Kidney tubule cell (primary cell): ENCODE results near the gene SELENOV.

ENCODE experiments used
- DNase-seq: peaks from one replicate; pipeline ENCODE4 v3.0.0-alpha.2; 2018; ENCODE audit warnings: low spot score

SELENOV gene

DNA sequence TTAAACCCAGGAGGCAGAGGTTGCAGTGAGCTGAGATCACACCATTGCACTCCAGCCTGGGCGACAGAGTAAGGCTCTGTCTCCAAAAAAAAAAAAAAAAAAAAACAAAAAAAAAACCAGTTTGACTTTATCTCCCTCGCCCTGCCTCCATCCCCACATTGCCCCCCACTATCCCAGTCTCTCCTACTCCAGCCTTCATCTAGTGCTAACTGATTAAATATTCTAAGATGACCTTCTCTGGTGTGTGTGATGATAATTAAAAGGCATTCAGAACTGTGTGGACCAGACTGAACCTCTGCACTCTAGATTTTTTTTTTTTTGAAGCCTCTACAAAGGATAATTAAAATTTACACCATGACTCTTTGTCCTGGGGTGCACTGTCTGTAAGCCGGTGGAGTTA, 22.2 kb upstream of the SELENOV start:
- DNase-seq: no peak

DNA sequence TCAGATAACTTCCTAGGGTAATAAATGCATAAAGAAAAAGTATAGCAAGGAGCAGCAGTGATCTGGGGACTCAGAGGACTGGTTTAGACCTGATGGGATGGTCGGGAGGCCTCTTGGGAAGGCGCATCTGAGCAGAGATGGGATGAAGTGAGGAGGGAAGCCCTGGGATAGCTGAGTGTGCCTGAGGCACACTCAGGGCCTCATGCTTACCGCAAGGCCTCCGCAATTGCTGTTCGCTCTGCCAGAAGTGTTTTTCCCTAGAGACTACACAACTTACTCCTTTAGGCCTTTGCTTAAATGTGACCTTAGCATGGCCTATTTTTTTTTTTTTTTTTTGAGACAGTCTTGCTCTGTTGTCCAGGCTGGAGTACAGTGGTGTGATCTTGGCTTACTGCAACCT, 20.3 kb upstream of the SELENOV start:
- no peak for DNase-seq

DNA sequence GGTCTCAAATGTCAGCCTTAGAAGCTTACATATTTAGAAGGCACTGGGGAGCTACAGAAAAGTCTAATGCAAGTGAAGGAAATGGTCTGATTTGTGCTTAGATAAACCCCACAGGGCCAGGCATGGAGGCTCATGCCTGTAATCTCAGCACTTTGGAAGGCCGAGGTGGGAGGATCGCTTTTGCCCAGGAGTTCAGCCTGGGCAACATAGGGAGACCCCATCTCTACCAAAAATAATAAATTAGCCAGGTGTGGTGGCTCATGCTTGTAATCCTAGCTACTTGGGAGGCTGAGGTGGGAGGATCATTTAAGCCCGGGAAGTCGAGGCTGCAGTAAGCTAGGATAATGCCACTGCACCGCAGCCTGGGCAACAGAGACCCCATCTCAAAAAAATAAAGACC, 18.9 kb upstream of the SELENOV start:
- no peak for DNase-seq

DNA sequence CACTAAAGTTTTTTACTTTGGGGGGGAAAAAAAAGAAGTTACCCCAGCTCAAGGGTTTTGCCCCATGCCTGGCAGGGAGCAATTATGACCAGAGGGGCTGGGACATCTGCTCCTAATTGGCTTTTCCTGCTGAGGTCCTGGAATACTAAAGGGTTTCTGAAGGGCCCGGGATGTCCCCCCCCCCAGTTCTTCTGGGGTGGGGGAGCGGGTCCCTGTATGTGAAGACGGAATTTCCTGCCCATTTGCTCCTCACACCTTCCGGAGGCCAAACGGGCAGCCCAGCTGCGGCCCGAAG, 17.3 kb upstream of the SELENOV start:
- DNase-seq: no peak

DNA sequence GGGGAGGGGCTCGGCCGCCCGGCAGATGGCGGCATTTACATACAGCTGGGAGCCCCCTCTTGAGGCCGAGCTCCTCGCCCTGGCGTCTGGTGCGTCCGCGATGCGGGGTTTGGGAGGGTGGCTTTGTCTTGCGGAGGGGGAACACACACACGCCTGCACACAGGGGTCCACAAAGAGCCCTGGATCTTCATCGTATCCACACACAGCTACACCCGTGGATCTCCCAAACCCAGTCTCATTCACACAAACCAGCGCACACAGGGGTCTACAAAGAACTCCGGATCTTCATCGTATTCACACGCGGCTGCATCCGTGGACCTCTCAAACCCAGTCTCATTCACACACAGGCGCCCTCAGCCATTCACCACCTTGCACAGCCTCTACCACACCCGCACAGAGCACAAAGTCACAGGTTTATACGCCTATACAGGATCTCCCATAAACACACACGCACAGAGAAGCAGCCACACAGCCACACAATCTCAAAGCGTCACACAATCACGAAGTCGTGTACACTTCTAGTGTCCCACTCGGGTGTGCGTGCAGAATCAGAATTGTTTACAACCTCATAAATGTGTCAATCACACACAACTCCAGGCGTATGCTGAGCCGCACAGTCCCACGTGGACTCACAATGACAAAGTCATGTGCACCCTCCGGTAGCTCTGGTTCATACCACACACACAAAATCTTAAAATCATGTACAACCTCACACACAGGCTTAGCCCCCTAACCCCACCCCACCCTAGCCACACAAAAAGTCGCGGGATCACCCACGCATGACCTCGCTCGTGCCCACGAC, 16.7 kb upstream of the SELENOV start:
- peak; percentile 21 for DNase-seq

DNA sequence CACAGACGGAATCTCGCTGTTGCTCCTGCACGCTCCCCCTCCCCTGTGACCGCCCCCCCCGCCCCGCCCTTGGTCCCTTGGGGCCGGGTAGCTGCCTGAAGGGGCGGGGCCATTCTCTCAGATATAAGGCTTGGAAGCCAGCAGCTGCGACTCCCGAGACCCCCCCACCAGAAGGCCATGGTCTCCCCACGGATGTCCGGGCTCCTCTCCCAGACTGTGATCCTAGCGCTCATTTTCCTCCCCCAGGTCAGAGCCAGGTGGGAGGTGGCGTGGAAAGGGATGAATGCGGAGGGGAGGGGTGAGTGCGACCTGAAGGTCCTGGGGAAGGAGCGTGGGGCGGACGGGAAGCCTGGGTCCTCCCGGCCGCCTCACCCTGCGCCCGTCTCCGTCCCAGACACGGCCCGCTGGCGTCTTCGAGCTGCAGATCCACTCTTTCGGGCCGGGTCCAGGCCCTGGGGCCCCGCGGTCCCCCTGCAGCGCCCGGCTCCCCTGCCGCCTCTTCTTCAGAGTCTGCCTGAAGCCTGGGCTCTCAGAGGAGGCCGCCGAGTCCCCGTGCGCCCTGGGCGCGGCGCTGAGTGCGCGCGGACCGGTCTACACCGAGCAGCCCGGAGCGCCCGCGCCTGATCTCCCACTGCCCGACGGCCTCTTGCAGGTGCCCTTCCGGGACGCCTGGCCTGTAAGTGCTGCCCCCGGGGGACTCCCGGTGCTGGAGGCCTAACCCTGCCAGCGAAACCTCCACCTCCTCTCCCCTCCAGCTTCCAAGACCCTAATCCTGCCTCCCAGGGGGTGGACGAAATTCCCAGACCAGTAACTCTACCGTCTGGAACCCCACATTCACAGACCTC, 15.9 kb upstream of the SELENOV start, which contains the start of gene DLL3:
Gene DLL3, plus strand, starts transcription at position 150 of the 845 bp plus-strand sequence. Its CDS starts 28 bp downstream, at position 178.
- DNase-seq: no peak

DNA sequence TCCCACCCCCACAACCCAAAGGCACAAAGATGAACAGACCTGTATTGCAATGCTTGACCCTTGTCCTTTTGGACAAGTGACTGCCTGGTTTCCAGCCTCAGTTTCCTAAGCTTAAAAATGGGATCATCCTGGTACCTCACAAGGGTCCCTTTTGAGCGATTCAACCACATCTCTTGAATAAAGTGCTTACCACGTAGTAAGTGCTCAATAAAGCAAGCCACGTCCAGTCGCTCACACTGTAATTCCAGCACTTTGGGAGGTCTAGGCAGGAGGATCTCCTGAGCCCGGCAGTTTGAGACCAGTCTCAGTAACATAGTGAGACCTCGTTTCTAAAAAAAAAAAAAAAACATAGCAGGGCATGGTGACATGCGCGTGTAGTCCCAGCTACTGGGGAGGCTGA, 15.0 kb upstream of the SELENOV start:
- no peak for DNase-seq

DNA sequence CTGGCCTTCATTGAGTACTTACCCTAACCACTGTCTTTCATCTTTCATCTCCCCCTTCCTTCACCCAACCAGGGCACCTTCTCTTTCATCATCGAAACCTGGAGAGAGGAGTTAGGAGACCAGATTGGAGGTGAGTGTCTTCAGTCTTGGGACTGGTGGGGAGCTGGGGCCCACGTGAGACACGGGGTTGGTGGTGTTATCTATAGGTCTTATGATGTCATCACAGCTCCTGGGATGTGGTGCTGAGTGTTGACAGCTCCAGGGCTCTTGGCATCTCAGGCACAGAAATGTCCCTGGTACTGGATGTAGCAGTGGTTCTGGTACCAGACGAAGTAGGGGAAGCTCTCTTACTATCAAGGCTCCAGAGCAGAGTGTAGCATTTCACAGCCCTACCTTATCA, 14.4 kb upstream of the SELENOV start:
- no peak for DNase-seq

DNA sequence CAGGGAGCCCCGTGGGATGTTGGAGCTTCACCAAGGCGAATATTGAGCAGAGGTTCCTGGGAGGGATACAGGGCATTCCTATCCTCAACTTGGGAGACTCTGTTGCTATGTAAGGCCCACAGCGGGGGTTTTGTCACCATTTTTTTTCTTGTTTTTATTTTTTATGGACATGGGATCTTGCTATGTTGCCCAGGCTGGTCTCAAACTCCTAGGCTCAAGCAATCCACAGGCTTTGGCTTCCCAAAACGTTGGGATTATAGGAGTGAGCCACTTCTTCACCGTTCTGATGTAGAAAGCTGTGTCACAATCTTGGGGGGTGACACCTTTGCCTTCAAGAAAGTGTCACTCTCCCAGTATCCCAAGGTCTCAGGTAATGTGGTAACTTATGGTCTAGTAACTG, 13.6 kb upstream of the SELENOV start:
- no peak for DNase-seq

DNA sequence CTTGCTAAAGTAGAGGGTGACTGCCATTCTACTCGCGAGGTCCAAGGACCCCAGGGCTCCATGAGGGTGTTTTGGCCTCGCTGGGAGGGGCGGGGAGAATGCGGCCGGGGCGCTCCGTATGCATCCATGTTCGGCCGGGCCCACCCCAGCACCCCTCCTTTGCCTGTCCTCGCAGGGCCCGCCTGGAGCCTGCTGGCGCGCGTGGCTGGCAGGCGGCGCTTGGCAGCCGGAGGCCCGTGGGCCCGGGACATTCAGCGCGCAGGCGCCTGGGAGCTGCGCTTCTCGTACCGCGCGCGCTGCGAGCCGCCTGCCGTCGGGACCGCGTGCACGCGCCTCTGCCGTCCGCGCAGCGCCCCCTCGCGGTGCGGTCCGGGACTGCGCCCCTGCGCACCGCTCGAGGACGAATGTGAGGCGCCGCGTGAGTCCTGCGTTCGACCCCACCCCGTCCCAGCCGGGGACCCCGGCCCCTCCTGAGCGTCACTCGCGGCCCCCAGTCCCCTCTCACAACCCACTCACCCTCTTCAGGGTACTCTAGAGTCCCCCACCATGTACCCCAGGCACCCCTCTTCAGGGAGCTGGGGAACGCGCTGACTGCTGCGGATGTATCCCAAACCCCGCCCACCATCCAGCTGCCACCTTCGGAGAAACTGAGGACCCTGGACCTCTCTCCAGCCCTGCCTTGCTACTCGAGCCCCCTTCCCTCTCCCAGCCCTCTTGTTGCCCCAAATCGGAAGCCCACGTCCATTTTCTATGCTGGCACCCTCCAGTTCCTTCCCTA, 12.1 kb upstream of the SELENOV start:
- DNase-seq: peak; percentile 69

DNA sequence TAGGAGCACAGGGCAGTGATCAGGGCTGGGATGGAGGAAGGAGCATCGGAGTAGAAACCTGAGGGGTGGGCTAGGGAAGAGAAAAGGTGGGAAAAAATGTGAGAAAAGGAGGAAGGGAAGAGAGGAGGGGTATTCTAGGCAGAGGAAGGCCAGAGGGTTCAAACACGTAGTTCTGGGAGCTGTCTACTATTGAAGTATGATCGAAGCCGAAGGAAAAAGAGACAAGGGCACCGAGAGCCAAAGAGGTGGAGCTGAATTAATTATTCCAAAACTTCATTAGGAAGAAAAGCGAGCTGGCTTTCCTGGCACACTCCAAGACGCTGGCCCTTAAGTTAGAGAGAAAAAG, 8.4 kb upstream of the SELENOV start:
- DNase-seq: no peak

DNA sequence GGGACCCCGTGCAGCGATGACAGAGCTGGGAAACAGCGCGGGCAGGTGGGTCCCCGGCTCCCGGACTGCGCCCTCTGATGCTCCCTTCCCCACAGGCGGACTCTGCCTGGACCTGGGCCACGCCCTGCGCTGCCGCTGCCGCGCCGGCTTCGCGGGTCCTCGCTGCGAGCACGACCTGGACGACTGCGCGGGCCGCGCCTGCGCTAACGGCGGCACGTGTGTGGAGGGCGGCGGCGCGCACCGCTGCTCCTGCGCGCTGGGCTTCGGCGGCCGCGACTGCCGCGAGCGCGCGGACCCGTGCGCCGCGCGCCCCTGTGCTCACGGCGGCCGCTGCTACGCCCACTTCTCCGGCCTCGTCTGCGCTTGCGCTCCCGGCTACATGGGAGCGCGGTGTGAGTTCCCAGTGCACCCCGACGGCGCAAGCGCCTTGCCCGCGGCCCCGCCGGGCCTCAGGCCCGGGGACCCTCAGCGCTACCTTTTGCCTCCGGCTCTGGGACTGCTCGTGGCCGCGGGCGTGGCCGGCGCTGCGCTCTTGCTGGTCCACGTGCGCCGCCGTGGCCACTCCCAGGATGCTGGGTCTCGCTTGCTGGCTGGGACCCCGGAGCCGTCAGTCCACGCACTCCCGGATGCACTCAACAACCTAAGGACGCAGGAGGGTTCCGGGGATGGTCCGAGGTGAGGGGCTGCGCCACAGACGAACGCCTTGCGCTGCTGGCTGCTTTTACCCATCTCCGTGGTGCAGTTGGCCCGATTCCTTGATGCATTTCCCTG, 7.8 kb upstream of the SELENOV start:
- peak; percentile 65 for DNase-seq

DNA sequence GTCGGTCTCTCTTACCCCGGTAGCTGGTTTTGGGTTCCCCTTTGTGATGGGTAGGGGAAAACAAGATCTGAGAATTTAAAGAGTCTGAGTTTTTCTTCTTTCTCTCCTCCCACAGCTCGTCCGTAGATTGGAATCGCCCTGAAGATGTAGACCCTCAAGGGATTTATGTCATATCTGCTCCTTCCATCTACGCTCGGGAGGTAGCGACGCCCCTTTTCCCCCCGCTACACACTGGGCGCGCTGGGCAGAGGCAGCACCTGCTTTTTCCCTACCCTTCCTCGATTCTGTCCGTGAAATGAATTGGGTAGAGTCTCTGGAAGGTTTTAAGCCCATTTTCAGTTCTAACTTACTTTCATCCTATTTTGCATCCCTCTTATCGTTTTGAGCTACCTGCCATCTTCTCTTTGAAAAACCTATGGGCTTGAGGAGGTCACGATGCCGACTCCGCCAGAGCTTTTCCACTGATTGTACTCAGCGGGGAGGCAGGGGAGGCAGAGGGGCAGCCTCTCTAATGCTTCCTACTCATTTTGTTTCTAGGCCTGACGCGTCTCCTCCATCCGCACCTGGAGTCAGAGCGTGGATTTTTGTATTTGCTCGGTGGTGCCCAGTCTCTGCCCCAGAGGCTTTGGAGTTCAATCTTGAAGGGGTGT, 7.1 kb upstream of the SELENOV start:
- DNase-seq: no peak

DNA sequence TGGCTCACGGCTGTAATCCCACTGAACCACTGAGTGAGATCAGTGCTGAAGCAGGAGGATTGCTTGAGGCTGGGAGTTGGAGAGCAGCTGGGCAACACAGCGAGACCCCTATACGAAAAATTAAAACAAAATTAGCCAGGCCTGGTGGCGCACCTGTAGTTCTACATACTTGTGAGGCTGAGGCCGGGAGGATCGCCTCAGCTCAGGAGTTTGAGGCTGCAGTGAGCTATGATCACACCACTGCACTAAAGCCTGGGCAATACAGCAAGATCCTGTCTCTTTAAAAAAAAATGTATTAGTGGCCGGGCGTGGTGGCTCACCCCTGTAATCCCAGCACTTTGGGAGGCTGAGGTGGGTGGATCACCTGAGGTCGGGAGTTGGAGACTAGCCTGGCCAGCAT, 6.3 kb upstream of the SELENOV start:
- no peak for DNase-seq

DNA sequence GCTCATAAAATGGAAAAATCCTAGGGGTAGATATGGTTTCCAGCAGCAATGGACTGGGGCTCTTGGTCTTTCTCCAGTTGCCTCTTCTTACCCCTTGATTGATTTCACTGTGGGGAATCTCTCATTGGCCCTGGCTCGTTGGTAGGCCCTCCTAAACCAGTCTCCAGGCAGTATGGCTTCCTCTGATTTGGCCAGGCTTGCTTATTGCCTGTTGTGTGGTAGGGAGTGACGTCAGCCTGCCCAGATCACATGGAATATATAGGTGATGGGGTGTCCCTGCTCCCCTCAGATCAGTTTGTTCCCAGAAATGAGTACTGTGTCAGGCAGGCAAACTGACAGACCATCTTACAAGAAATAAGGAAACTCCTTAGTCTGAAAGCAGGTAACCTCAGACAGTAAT, 5.7 kb upstream of the SELENOV start:
- DNase-seq: no peak

DNA sequence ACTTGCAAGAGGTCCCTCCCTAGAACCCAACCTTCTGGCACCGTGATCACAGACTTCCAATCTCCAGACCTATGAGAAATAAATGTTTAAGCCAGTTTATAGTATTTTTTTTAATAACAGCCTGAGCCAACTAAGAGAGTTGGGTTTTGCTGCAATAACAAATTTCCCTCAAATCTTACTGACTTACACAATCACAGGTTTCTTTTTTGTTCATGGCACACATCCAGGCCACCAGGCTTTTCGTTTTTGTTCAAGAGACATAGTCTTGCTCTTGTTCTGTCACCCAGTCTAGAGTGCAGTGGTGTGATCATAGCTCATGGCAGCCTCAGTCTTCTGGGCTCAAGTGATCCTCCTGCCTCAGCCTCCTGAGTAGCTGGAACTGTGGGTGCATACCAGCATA, 2.0 kb upstream of the SELENOV start:
- no peak for DNase-seq

DNA sequence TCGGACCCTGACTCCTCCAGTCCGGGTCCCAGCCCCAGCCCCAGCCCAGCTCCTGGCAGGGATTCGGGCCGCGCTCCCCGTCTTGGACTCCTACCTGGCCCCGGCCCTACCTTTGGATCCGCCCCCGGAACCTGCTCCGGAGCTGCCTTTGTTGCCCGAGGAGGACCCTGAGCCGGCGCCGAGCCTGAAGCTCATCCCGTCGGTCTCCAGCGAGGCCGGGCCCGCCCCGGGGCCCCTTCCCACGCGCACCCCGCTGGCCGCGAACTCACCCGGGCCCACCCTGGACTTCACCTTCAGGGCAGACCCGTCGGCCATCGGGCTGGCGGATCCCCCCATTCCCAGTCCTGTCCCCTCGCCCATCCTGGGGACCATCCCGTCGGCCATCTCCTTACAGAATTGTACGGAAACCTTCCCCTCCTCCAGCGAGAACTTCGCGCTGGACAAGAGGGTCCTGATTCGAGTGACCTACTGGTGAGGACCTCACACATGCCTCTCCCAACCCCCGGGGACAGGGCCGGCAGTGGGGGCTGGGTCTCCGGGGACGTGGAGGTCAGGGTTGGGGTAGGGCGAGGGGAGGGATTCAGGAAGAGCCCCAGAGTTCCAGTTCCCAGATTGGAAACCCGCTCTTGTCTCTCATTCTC, 732 bp downstream of the SELENOV start:
- DNase-seq: no peak

DNA sequence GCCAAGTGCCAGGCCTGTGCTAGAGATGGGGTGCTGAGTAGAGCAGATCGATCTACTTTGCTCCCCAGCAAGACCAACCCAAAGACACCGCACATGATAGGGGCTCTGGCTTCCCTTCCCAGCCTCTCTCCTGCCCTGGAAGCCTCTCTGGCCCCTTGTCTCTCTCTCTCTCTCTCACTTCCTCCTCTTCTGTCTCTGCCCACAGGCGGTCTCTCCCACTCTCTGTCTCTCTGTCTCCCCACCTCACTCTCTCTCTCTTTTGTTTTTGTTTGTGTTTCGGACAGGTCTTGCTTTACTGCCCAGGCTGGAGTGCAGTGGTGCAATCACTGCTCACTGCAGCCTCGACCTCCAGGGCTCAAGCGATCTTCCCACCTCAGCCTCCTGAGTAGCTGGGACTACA, 1.3 kb downstream of the SELENOV start:
- DNase-seq: no peak

DNA sequence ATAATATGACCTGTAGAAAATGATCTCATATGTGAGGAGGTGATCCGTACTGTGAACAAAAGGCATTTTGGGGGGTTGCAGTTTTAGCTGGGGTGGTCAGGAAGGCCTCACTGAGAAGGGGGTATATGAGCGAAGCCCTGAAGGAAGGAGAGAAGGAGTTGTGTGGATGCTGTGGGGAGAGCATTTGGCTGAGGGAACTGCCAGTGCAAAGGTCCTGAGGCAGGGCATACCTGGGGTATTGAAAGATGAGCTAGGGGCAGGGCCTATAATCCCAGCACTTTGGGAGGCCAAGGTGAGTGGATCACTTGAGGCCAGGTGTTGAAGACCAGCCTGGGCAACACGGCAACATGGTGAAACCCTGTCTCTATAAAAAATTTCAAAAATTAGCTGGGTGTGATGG, 2.5 kb downstream of the SELENOV start:
- DNase-seq: no peak

DNA sequence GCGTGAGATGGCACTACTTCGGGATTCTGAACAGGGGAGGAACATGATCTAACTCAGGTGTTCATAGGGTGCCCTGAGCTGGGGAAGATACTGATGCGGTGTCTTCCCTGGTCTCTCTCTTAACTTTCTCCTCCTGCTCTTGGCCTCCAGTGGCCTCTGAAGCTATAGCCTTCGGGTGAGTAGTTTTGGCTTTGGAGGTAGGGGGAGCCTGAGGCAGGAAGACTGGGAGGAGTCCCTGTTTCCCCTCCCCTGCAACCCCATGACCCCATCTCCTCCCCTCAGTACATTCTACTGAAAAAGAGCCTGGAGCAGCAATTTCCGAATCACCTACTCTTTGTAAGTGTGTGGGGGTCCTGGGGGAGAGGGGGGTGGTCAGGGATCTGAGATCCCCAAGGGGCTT, 3.5 kb downstream of the SELENOV start:
- DNase-seq: no peak

DNA sequence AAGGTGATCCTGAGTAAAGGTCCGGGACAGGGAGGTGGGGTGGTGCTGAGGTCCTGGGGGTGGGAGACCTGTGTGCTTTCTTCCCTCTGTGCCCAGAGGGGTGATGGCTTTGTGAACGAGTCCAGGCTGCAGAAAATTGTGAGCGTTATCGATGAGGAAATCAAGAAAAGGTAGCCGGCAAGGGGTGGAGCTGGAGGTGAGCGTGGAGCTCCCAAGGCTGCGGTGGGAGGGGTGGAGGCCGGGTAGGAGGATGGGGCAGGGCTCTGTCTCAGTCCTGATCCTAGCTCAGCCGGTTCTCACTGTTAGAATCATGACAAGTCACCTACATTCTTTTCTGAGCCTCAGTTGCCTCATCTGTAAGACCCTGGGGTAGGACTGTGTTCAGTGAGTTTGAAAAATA, 4.0 kb downstream of the SELENOV start:
- DNase-seq: no peak
